ENCODE results near the gene HEATR9. TPM values are rescaled to one million over a fixed set of nuclear protein-coding genes. Genes with fewer than 3 reads are reported as not detected.

HEATR9 gene
- total RNA-seq, 6 experiments from 2014 or later, result not detected

DNA sequence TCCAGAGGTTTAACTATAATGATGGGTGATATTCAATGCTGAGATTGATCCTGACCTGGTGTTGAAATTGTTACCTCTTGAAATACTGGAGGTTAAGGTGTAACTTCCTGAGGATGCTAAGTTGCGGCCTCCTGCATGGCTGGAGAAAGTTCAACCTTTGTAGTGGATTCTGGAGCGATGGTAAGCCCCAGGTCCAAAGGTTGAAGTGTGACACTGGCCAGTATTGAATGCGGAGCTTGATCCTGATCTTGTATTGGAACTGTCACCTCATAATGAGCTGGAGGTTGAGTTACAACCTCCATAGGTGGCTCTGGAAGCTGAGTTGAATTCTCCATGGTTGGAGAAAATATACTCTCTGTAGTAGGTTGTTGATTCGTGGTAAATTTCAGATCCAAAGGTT lies 44.9 kb upstream of the HEATR9 start:
- Histone ChIP-seq H3K27ac (peak overlapping the region in 2 of 3 donors; percentile 49 to 77), H3K4me1 (peaks cover 0 to 47% (median 11%) of the 10 kb centered on the region in 4 donors), H3K4me3 (no peak overlapping the region), H3K36me3 (no peaks in the 10 kb centered on the region), H3K27me3 (no peaks in the 10 kb centered on the region), H3K9me3 (no peaks in the 10 kb centered on the region)
- 31% methylated on average over 4 of the region's 4 CpGs for WGBS (ENCODE audit: insufficient coverage, low coverage, low lambda C conversion rate, missing lambda C conversion rate)
- peak; percentile 49 to 58 (median 54) for ATAC-seq
- intact Hi-C loops (cut with DNase I), result no loop called here
- TF ChIP-seq POLR2A (IDR thresholded peaks at IDR 0.05), result no peak
- TF ChIP-seq, protein P1, sequence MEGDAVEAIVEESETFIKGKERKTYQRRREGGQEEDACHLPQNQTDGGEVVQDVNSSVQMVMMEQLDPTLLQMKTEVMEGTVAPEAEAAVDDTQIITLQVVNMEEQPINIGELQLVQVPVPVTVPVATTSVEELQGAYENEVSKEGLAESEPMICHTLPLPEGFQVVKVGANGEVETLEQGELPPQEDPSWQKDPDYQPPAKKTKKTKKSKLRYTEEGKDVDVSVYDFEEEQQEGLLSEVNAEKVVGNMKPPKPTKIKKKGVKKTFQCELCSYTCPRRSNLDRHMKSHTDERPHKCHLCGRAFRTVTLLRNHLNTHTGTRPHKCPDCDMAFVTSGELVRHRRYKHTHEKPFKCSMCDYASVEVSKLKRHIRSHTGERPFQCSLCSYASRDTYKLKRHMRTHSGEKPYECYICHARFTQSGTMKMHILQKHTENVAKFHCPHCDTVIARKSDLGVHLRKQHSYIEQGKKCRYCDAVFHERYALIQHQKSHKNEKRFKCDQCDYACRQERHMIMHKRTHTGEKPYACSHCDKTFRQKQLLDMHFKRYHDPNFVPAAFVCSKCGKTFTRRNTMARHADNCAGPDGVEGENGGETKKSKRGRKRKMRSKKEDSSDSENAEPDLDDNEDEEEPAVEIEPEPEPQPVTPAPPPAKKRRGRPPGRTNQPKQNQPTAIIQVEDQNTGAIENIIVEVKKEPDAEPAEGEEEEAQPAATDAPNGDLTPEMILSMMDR (IDR thresholded peaks at IDR 0.05), result no peak
- DNase-seq, result peak in 1 of 3 donors; percentile 59

DNA sequence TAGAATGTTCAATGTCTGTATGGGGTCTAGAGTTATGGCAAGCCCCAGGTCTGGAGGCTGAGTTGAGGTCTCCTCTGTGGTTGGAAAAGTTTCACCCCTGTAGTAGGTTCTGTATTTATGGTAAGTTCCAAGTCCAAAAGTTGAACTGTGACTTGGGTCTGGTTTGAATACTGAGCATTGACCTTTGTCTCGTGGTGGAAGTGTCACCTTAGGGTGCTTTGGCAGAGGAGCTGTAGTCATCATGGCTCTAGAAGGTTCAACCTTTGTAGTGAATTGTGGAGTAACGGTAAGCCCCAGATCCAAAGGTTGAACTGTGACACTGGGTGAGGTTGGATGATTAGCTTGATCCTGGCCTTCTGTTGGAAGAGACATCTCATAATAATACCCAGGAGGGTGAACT lies 44.3 kb upstream of the HEATR9 start:
- Histone ChIP-seq H3K9me3 (no peaks in the 10 kb centered on the region), H3K27ac (peak overlapping the region in 1 of 3 donors; percentile 77), H3K36me3 (no peaks in the 10 kb centered on the region), H3K4me3 (no peak overlapping the region), H3K4me1 (peaks cover 0 to 47% (median 11%) of the 10 kb centered on the region in 4 donors), H3K27me3 (no peaks in the 10 kb centered on the region)
- DNase-seq, result peak in 1 of 3 donors; percentile 66
- WGBS (ENCODE audit: insufficient coverage, low coverage, low lambda C conversion rate, missing lambda C conversion rate), result 20% methylated on average over 1 of the region's 2 CpGs
- intact Hi-C loops (cut with DNase I), result no loop called here
- no peak for TF ChIP-seq POLR2A (IDR thresholded peaks at IDR 0.05)
- peak; percentile 43 to 73 (median 62) for ATAC-seq

DNA sequence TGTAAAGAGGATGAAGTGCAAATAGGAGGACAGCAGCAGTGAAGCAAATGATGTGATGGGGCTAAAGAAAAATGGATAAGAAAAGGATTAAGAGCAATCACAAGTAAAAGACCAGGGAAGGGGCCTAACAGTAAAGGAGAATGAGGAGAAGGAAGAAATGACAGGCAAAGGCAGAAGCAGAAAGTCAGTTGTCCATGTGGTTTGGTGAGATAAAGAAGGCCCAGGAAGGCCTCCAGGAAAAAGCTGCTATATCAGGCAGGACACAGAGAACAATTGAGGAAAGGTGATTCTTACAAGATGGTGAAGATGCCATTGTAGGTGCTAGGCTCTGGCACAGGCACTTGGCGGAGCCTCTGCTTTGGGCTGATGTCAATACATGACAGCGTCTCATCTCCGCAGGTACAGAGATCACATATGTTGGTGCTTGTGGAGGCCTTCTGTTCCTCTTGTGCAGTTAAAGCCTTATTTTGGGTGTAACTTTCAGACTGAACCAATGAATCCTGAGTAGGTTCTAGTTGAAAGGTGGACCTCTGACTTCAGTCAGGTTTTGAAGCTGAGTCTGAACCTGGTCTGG lies 43.7 kb upstream of the HEATR9 start:
- intact Hi-C loops (cut with DNase I), result no loop called here
- Histone ChIP-seq H3K27me3 (no peaks in the 10 kb centered on the region), H3K27ac (peak overlapping the region in 1 of 3 donors; percentile 77), H3K4me1 (peaks cover 0 to 47% (median 11%) of the 10 kb centered on the region in 4 donors), H3K9me3 (no peaks in the 10 kb centered on the region), H3K4me3 (no peak overlapping the region), H3K36me3 (no peaks in the 10 kb centered on the region)
- 40% methylated on average over 1 of the region's 3 CpGs for WGBS (ENCODE audit: insufficient coverage, low coverage, low lambda C conversion rate, missing lambda C conversion rate)
- ATAC-seq (no peak), DNase-seq (no peak)
- TF ChIP-seq, protein P1 (IDR thresholded peaks at IDR 0.05), result no peak
- TF ChIP-seq POLR2A (IDR thresholded peaks at IDR 0.05), result no peak

DNA sequence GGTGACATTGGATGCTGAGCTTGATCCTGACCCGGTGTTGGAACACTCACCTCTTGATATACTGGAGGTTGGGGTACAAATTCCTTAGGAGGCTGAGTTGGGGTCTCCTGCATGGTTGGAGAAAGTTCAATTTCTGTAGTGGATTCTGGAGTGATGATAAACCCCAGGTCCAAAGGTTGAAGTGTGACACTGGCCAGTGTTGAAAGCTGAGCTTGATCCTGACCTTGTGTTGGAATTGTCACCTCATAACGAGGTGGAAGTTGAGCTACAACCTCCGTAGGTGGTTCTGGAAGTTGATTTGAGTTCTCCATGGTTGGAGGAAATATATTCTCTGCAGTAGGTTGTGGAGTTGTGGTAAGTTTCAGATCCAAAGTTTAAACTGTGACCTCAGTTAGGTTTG lies 40.7 kb upstream of the HEATR9 start:
- no peaks in the 10 kb centered on the region for H3K27me3 ChIP-seq
- 50% methylated on average over 3 of the region's 3 CpGs for WGBS (ENCODE audit: insufficient coverage, low coverage, low lambda C conversion rate, missing lambda C conversion rate)
- intact Hi-C loops (cut with DNase I), result no loop called here
- no peaks in the 10 kb centered on the region for H3K9me3 ChIP-seq
- ATAC-seq, result no peak
- TF ChIP-seq POLR2A (IDR thresholded peaks at IDR 0.05), result no peak
- TF ChIP-seq, protein P1 (IDR thresholded peaks at IDR 0.05), result no peak
- peaks cover 0 to 24% (median 9%) of the 10 kb centered on the region in 4 donors for H3K4me1 ChIP-seq
- no peaks in the 10 kb centered on the region for H3K36me3 ChIP-seq
- no peak for DNase-seq
- no peak overlapping the region for H3K4me3 ChIP-seq
- no peak overlapping the region for H3K27ac ChIP-seq

DNA sequence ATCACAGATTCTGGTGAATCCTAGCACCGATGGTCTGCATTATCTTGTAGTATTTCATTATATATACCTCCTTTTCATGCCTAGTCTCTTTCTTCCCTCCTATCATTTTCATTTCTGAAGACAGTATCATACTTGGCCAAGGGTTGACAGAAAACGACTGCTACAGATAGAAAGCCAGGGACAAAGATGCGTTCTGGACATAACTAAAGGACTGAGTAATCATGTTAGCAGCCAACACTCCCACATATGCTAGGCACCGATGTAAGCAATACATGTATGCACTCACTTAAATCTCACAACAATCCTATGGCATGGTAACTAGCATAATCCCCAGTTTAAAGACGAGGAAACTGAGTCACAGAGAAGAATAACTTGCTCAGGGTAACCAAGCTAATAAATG lies 39.0 kb upstream of the HEATR9 start:
- no peak overlapping the region for H3K4me3 ChIP-seq
- H3K4me1 ChIP-seq, result peaks cover 0 to 7% (median 2%) of the 10 kb centered on the region in 4 donors
- no peaks in the 10 kb centered on the region for H3K9me3 ChIP-seq
- H3K27me3 ChIP-seq, result no peaks in the 10 kb centered on the region
- intact Hi-C loops (cut with DNase I), result no loop called here
- H3K36me3 ChIP-seq, result no peaks in the 10 kb centered on the region
- no peak overlapping the region for H3K27ac ChIP-seq
- 71% methylated on average over 5 of the region's 5 CpGs for WGBS (ENCODE audit: insufficient coverage, low coverage, low lambda C conversion rate, missing lambda C conversion rate)
- TF ChIP-seq, protein P1 (IDR thresholded peaks at IDR 0.05), result no peak
- TF ChIP-seq POLR2A (IDR thresholded peaks at IDR 0.05), result no peak
- no peak for ATAC-seq
- no peak for DNase-seq
